Ovary (tissue), 9 donors: ENCODE data around the gene PIPOX. TPM values are rescaled to one million over a fixed set of nuclear protein-coding genes. Genes with fewer than 3 reads are reported as not detected.

Source experiments
- DNase-seq, 5 donors: peaks; one replicate each; pipeline ENCODE4 v3.0.0-alpha.2; 2019 to 2020
- H3K27ac ChIP-seq, 2 donors: fragments of 200-600 bp; one replicate each; pipeline versions ENCODE4 v1.5.1 to v1.8.0; 2019 to 2022
- H3K27me3 ChIP-seq: fragments of 200-600 bp; one replicate; pipeline ENCODE4 v1.8.0; 2022
- H3K36me3 ChIP-seq: fragments of 200-600 bp; sonication (generic); one replicate; pipeline ENCODE4 v1.5.1; 2019
- H3K4me1 ChIP-seq: one replicate; pipeline ENCODE4 v1.8.1; 2013; ENCODE audit warnings: mild to moderate bottlenecking, moderate library complexity; ENCODE audit not compliant: insufficient read depth
- H3K4me3 ChIP-seq: fragments of 200-600 bp; sonication (generic); one replicate; pipeline ENCODE4 v1.5.1; 2017
- H3K9me3 ChIP-seq, 2 donors: fragments of 200-600 bp in 1 of 2; sonication (generic) in 1 of 2; one replicate each; pipeline versions ENCODE4 v1.5.1 to v1.8.1; 2013 to 2019; ENCODE audit warnings: mild to moderate bottlenecking in 1 of 2, moderate library complexity in 1 of 2
- EP300 ChIP-seq: sonication (generic); formaldehyde crosslinking; IDR thresholded peaks from one replicate; pipeline ENCODE4 v1.6.1; 2017; ENCODE audit warnings: antibody characterized with exemption
- POLR2A ChIP-seq: fragments of 450-650 bp; IDR thresholded peaks from one replicate; pipeline ENCODE4 v1.6.1; 2017; ENCODE audit warnings: antibody characterized with exemption, mild to moderate bottlenecking, moderate library complexity
- WGBS, 3 donors: extraction: QIAGEN DNeasy Blood & Tissue Kit in 1 of 3; methylation state at CpG; one replicate each; pipeline versions ENCODE4 v1.1.5 to v1.1.7; 2013 to 2017; 5-methylcytosine and 5-hydroxymethylcytosine counted together
- intact Hi-C, 4 donors: fragments of 100-400 bp; cut with DNase I; formaldehyde crosslinking; loops; one replicate each; pipeline versions ENCODE4 v1.11.0 to v1.15.1; 2022 to 2023
- polyA plus RNA-seq, 2 donors: library from polyadenylated mRNA; stranded (reverse); fragments of 200-250 nt in 1 of 2; fragments of 350-450 nt in 1 of 2; fragmentation: Illumina TruSeq in 1 of 2; extraction: RNeasy Lipid Tissue Mini Kit (QIAGEN cat#74804) in 1 of 2; gene quantifications; one replicate each; pipeline ENCODE4 v1.2.3, GENCODE V29; 2013 to 2014
- total RNA-seq, 7 donors: library from RNA; depleted of rRNA in 2 of 7; stranded (reverse); fragments of >200 nt in 2 of 7; fragmentation: NEBNext Ultra II Directional in 3 of 7; extraction: Animal tissue kit (Norgen Biotek cat#: 25700) in 3 of 7; gene quantifications; one replicate each; pipeline versions ENCODE4 v1.1.0 to v1.2.4, GENCODE V29; 2016 to 2023
- TF ChIP-seq, protein P1 (sequence below), 3 donors: fragments of 450-650 bp in 2 of 3; fragments of 200-600 bp in 1 of 3; IDR thresholded peaks; one replicate each; pipeline versions ENCODE4 v1.5.1 to v1.8.0; 2016 to 2022; ENCODE audit warnings: antibody characterized with exemption in 3 of 3, mild to moderate bottlenecking in 1 of 3
- donor health status: DM: no; HTN: no; CAD: no; lungs with moderate emphysema.
- donor health status: DM: no; HTN: no; CAD: no.
- donor health status: Bipolar disorder and iron deficiency.
- donor health status: DM: yes; HTN: yes; CAD: no.
- donor health status: DM: no; HTN: no; CAD: no.
- donor health status: DM: yes; HTN: yes; CAD: no.

PIPOX gene
- total and polyA plus RNA-seq, 9 donors: 0.82 to 4.9 (median 2.1) TPM

DNA sequence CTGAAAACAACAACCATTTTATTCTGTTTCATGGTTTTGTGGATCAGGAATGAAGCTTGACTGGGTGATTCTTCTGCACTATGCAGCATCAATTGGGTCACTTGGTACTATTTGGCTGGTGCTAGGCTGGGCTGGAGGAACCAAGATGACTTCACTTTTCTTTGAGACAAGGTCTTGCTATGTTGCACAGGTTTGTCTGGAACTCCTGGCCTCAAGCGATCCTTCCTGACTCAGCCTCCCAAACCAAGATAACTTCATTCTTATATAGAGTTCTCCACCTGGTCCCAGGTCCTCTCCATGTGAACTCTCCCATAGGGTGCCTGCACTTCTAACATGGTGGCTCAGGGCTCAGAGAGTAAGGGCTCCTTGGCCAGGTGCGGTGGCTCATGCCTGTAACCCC is 1.9 kb upstream of the PIPOX start:
- Histone ChIP-seq H3K27me3 (no peaks in the 10 kb centered on the region), H3K9me3 (no peaks in the 10 kb centered on the region), H3K4me1 (peaks cover 3% of the 10 kb centered on the region), H3K27ac (no peak overlapping the region), H3K4me3 (no peak overlapping the region), H3K36me3 (no peaks in the 10 kb centered on the region)
- intact Hi-C loops: no loop called here
- TF ChIP-seq, protein P1, sequence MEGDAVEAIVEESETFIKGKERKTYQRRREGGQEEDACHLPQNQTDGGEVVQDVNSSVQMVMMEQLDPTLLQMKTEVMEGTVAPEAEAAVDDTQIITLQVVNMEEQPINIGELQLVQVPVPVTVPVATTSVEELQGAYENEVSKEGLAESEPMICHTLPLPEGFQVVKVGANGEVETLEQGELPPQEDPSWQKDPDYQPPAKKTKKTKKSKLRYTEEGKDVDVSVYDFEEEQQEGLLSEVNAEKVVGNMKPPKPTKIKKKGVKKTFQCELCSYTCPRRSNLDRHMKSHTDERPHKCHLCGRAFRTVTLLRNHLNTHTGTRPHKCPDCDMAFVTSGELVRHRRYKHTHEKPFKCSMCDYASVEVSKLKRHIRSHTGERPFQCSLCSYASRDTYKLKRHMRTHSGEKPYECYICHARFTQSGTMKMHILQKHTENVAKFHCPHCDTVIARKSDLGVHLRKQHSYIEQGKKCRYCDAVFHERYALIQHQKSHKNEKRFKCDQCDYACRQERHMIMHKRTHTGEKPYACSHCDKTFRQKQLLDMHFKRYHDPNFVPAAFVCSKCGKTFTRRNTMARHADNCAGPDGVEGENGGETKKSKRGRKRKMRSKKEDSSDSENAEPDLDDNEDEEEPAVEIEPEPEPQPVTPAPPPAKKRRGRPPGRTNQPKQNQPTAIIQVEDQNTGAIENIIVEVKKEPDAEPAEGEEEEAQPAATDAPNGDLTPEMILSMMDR (IDR thresholded peaks at IDR 0.05): no peak
- no peak for TF ChIP-seq EP300
- TF ChIP-seq POLR2A: no peak
- no peak for DNase-seq
- WGBS, 3 donors: 94 to 100% (median 95%) methylated on average over 2 of the region's 2 CpGs

DNA sequence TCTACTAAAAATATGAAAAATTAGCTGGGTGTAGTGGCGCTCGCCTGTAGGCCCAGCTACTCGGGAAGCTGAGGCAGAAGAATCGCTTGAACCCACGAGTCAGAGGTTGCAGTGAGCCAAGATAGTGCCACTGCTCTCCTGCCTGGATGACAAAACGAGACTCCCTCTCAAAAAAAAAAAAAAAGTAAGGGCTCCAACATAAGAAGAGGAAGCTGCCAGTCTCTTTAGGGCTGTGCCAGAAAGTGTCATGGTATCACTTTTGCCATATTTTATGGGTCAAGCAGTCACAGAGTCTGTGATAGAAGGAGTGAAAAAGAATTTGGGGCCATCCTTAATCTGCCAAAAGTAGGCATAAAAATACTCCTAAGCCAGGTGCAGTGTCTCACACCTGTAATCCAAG is 1.4 kb upstream of the PIPOX start:
- peaks cover 3% of the 10 kb centered on the region for H3K4me1 ChIP-seq
- H3K9me3 ChIP-seq: no peaks in the 10 kb centered on the region
- H3K27ac ChIP-seq: no peak overlapping the region
- no peaks in the 10 kb centered on the region for H3K36me3 ChIP-seq
- H3K27me3 ChIP-seq: no peaks in the 10 kb centered on the region
- no peak overlapping the region for H3K4me3 ChIP-seq
- 87 to 92% (median 92%) methylated on average over 6 of the region's 6 CpGs for WGBS, 3 donors
- intact Hi-C loops: no loop called here
- TF ChIP-seq EP300 (no peak), POLR2A (no peak)
- TF ChIP-seq, protein P1 (IDR thresholded peaks at IDR 0.05): no peak
- DNase-seq: no peak

DNA sequence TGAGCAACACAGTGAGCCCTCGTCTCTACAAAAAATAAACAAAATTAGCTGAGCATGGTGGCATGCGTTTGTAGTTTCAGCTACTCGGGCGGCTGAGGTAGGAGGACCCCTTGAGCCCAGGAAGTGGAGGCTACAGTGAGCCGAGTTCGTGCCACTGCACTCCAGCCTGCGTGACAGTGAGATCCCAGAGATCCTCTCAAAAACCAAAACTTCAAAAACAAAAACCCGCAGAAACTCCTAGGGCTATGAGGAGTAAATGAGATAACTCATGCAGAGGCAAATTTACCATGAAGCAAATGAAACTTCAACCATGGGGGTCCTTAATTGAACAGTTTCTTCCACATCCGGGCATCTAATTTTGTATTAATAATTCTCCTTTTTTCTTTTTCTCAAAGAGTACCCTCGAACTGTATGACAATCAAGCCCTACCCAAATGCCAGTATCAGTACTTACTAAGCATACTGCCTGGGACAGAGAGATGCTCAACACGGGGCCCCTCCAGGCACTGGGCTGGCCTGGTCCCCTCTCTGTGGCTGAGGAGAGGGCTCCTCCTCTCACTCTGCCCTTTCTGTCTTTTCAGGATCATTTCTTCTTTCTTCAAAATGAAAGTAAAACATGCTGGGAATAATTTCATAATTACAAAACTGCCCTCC is 789 bp upstream of the PIPOX start:
- Histone ChIP-seq H3K36me3 (no peaks in the 10 kb centered on the region), H3K27me3 (no peaks in the 10 kb centered on the region), H3K4me1 (peaks cover 3% of the 10 kb centered on the region), H3K4me3 (no peak overlapping the region), H3K27ac (no peak overlapping the region), H3K9me3 (no peaks in the 10 kb centered on the region)
- no peak for DNase-seq
- intact Hi-C loops: no loop called here
- TF ChIP-seq, protein P1 (IDR thresholded peaks at IDR 0.05): no peak
- TF ChIP-seq EP300: no peak
- TF ChIP-seq POLR2A: no peak
- 75 to 82% (median 76%) methylated on average over 11 of the region's 11 CpGs for WGBS, 3 donors

DNA sequence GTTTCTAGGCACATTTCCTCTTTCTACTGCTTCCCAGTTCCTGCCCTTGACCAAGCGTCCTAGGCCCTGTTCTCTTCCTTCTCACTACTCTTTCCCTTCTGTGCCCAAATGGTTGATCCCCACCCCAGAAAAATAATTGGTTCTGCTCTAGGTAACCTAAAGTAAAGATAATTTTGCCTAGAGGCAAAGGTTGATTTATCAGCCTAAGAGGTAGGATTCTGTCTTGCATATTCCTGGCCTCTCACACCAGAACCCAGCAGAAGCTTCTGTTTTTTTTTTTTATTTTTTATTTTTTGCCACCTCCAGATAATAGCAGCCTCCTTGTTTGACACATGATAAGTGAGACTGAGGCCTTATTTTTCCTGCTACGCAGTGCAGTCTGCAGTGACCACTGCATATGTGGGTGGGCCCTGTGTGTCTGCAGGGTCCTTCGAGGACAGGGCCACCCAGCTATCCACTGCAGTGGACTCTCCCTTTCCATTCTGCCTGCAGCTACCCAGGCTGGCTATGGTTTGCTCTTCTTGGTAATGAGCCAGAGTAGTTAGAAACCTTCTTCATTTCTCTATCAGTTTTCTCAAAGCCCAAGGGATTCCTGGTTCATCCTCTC is 701 bp downstream of the PIPOX start:
- Histone ChIP-seq H3K36me3 (no peaks in the 10 kb centered on the region), H3K4me3 (no peak overlapping the region), H3K27me3 (no peaks in the 10 kb centered on the region), H3K27ac (no peak overlapping the region), H3K4me1 (peaks cover 3% of the 10 kb centered on the region), H3K9me3 (no peaks in the 10 kb centered on the region)
- intact Hi-C loops: no loop called here
- 70 to 87% (median 77%) methylated on average over 3 of the region's 3 CpGs for WGBS, 3 donors
- TF ChIP-seq EP300: no peak
- TF ChIP-seq POLR2A: no peak
- TF ChIP-seq, protein P1 (IDR thresholded peaks at IDR 0.05): no peak
- no peak for DNase-seq
